Keratinocyte (primary cell): ENCODE results near the gene AFTPH. TPM values are rescaled to one million over a fixed set of nuclear protein-coding genes. Genes with fewer than 3 reads are reported as not detected.

ENCODE experiments used
- DNase-seq: peaks from one replicate; pipeline ENCODE4 v3.0.0-alpha.2; 2011; ENCODE audit warnings: low read depth, missing footprints, low spot score
- FAIRE-seq: peaks from 2 replicates; lab custom pipeline; 2011; peaks lifted over from hg19 to GRCh38; lab: Jason Lieb, UNC
- H2AFZ ChIP-seq: 2 replicates; pipeline ENCODE4 v1.6.0; 2012; ENCODE audit warnings: low read length, control low read depth, inconsistent platforms; ENCODE audit not compliant: control insufficient read depth
- H3K27ac ChIP-seq: 2 replicates; pipeline ENCODE4 v1.5.1; 2011; ENCODE audit warnings: low read length; ENCODE audit not compliant: control insufficient read depth, insufficient read depth
- H3K27me3 ChIP-seq: 3 replicates; pipeline ENCODE4 v1.6.0; 2011; ENCODE audit warnings: low read length; ENCODE audit not compliant: control insufficient read depth, insufficient read depth; ENCODE audit errors: extremely low read depth
- H3K36me3 ChIP-seq, 2 experiments: 2 replicates in 1 of 2; 3 replicates in 1 of 2; pipeline ENCODE4 v1.5.1; 2011; ENCODE audit warnings: low read length in 2 of 2, mild to moderate bottlenecking in 1 of 2; ENCODE audit not compliant: control insufficient read depth in 2 of 2, insufficient read depth in 2 of 2; ENCODE audit errors: extremely low read depth in 1 of 2
- H3K4me1 ChIP-seq: 3 replicates; pipeline ENCODE4 v1.5.1; 2011; ENCODE audit warnings: low read length; ENCODE audit not compliant: control insufficient read depth, insufficient read depth; ENCODE audit errors: extremely low read depth
- H3K4me2 ChIP-seq: 3 replicates; pipeline ENCODE4 v1.6.0; 2011; ENCODE audit warnings: low read depth, low read length; ENCODE audit not compliant: control insufficient read depth, insufficient read depth; ENCODE audit errors: extremely low read depth
- H3K4me3 ChIP-seq, 3 experiments: fragments of 200-600 bp in 1 of 3; sonication (generic) in 1 of 3; 2 replicates in 2 of 3; 3 replicates in 1 of 3; pipeline ENCODE4 v1.5.1; 2011 to 2016; ENCODE audit warnings: low read length in 3 of 3, mild to moderate bottlenecking in 3 of 3, control low read depth in 2 of 3, inconsistent platforms in 1 of 3, low read depth in 1 of 3, mixed read lengths in 1 of 3, mixed run types in 1 of 3, moderate library complexity in 1 of 3; ENCODE audit not compliant: control insufficient read depth in 2 of 3, insufficient read depth in 2 of 3; ENCODE audit errors: extremely low read depth in 1 of 3
- H3K79me2 ChIP-seq: 2 replicates; pipeline ENCODE4 v1.6.0; 2012; ENCODE audit warnings: low read length; ENCODE audit not compliant: control insufficient read depth, insufficient read depth
- H3K9ac ChIP-seq: 3 replicates; pipeline ENCODE4 v1.6.0; 2011; ENCODE audit warnings: low read length; ENCODE audit not compliant: control insufficient read depth, insufficient read depth; ENCODE audit errors: extremely low read depth
- H3K9me1 ChIP-seq: 3 replicates; pipeline ENCODE4 v1.6.0; 2011; ENCODE audit warnings: low read length; ENCODE audit not compliant: control insufficient read depth, insufficient read depth; ENCODE audit errors: extremely low read depth
- H3K9me3 ChIP-seq: 2 replicates; pipeline ENCODE4 v1.5.1; 2012; ENCODE audit warnings: low read depth, low read length; ENCODE audit not compliant: control insufficient read depth
- H4K20me1 ChIP-seq: 3 replicates; pipeline ENCODE4 v1.6.0; 2011; ENCODE audit warnings: low read length; ENCODE audit not compliant: control insufficient read depth, insufficient read depth; ENCODE audit errors: extremely low read depth
- CTCF ChIP-seq, 3 experiments: IDR thresholded peaks in 1 of 3; conservative IDR thresholded peaks in 1 of 3; optimal IDR thresholded peaks in 1 of 3; 2 replicates in 2 of 3; 3 replicates in 1 of 3; pipeline versions ENCODE3 to v1.5.1; 2011; ENCODE audit warnings: low read length in 3 of 3, mild to moderate bottlenecking in 3 of 3, moderate library complexity in 2 of 3, control low read depth in 1 of 3, inconsistent platforms in 1 of 3; ENCODE audit not compliant: insufficient read depth in 2 of 3; ENCODE audit errors: extremely low read depth in 1 of 3
- EZH2 ChIP-seq: IDR thresholded peaks from one replicate; pipeline ENCODE4 v1.6.1; 2012; ENCODE audit warnings: inconsistent platforms, mild to moderate bottlenecking, low read length, moderate library complexity
- dilution Hi-C: fragments of 300-500 bp; cut with MboI; formaldehyde crosslinking; loops from one replicate; pipeline ENCODE4 v1.7.0; 2020; ENCODE audit warnings: low sequenced_read_pairs; ENCODE audit not compliant: extremely low pct_ligation_motif_present
- polyA plus RNA-seq, 5 experiments: library from polyadenylated mRNA; depleted of rRNA in 3 of 5; stranded (reverse) in 3 of 5; stranded (forward) in 1 of 5; unstranded in 1 of 5; fragments of >200 nt; gene quantifications; 1 replicate in 1 of 5; 2 replicates in 3 of 5; 3 replicates in 1 of 5; pipeline versions ENCODE4 v1.2.1 to v1.2.3, GENCODE V29; 2011 to 2012; ENCODE audit warnings: missing spikeins in 2 of 5, low read depth in 1 of 5, low replicate concordance in 1 of 5

AFTPH gene
- polyA plus RNA-seq, 1 donor (not counting 4 experiments of a cell fraction or from before 2014, with no cell fraction given): 28.3 TPM

GRCh38 chr2:64613276-64613675 is 89.1 kb downstream of the AFTPH start:
- H3K79me2 ChIP-seq: no peaks in the 10 kb centered on the region
- no peak overlapping the region for H2AFZ ChIP-seq
- no peaks in the 10 kb centered on the region for H3K27me3 ChIP-seq
- H3K4me3 ChIP-seq: no peak overlapping the region
- no peak overlapping the region for H3K27ac ChIP-seq
- FAIRE-seq: no peak
- H3K9me1 ChIP-seq: no peaks in the 10 kb centered on the region
- no peak overlapping the region for H3K4me2 ChIP-seq
- no peak overlapping the region for H3K9ac ChIP-seq
- H3K4me1 ChIP-seq: peaks cover 21% of the 10 kb centered on the region
- TF ChIP-seq CTCF (optimal IDR thresholded peaks at IDR 0.05 in 1 of 3, IDR thresholded peaks at IDR 0.05 in 1 of 3, conservative IDR thresholded peaks at IDR 0.05 in 1 of 3; ENCODE audit: extremely low read depth in 1 of 3, insufficient read depth in 2 of 3, low read length in 3 of 3) (no peak), EZH2 (no peak)
- dilution Hi-C loops: no loop called here
- no peaks in the 10 kb centered on the region for H4K20me1 ChIP-seq
- DNase-seq: no peak
- no peaks in the 10 kb centered on the region for H3K9me3 ChIP-seq
- no peaks in the 10 kb centered on the region for H3K36me3 ChIP-seq

GRCh38 chr2:64615192-64615763 is 91.2 kb downstream of the AFTPH start:
- Histone ChIP-seq H3K9me1 (no peaks in the 10 kb centered on the region), H3K27me3 (no peaks in the 10 kb centered on the region), H3K9me3 (no peaks in the 10 kb centered on the region), H3K9ac (no peak overlapping the region), H4K20me1 (no peaks in the 10 kb centered on the region), H3K79me2 (no peaks in the 10 kb centered on the region), H3K4me2 (no peak overlapping the region), H3K36me3 (no peaks in the 10 kb centered on the region), H3K4me3 (no peak overlapping the region), H2AFZ (no peak overlapping the region), H3K27ac (no peak overlapping the region), H3K4me1 (peaks cover 18% of the 10 kb centered on the region)
- DNase-seq (no peak), FAIRE-seq (no peak)
- TF ChIP-seq EZH2 (no peak), CTCF (optimal IDR thresholded peaks at IDR 0.05 in 1 of 3, IDR thresholded peaks at IDR 0.05 in 1 of 3, conservative IDR thresholded peaks at IDR 0.05 in 1 of 3; ENCODE audit: extremely low read depth in 1 of 3, insufficient read depth in 2 of 3, low read length in 3 of 3) (no peak)
- dilution Hi-C loops: no loop called here
